Endothelial cell of hepatic sinusoid (primary cell): ENCODE data around the gene SOCS1.

Experiments
- in situ Hi-C: cut with HindIII; loops from 2 replicates; pipeline ENCODE4 v1.10.0; 2017; ENCODE audit warnings: low sequenced_read_pairs

SOCS1 gene

DNA sequence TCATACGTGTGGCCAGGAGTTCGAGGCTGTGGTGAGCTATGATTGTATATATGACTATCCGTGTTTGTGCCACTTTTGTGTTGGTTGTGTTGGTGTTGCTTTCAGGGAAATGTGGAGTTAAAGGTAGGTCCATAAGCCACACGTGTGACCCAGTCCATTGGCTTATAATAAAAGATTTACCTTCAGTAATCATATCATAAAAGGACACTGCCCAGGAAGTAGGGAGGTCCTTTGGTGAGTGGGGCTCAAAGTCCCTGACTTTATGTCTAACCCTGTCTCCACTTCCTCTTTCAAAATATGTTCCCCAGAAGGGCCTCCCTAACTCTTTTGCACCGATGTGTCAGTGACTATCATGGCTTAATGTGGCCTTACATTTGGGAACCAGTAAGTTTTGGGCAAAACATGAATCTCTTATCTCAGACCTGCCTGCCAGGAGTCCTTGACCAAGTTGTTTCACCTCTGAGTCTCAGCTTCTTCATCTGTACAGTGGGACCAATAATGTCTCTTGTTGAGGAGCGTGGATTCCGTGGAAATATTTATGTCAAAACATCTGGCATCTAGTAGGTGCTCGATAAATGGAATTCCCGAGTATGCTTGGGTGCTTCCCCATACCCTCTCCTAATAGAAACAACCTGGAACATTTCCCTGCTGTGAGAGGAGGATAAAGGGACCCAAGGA, 8.3 kb upstream of the SOCS1 start:
- in situ Hi-C loops = loop anchor here (25.0 kb wide), 1 partner anchor 302 kb away; no protein-coding TSS in a partner anchor

DNA sequence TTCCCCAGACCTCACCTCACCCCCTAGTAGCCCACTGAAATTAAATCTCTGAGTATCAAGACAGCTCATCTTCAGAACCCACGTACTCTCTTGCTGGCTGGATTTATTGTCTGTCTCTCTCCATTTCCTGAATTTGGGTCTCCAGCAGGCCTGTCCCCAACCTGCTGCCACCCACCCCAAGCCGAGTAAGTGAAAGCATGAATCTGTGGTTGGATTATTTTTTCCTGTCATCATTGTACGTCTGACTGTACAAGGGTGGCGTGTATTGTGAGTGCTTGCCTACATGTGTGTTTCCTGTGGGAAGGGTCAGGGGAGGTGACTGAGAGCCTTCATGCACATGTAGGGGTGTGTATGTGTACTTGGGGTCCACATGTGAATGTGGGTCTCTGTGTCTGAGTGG, 7.7 kb upstream of the SOCS1 start:
- in situ Hi-C loops = loop anchor here (25.0 kb wide), 1 partner anchor 301 kb away; no protein-coding TSS in a partner anchor

- in situ Hi-C loops = loop anchor here (25.0 kb wide), 1 partner anchor 301 kb away; no protein-coding TSS in a partner anchor
These were observed 6.9 kb upstream of the SOCS1 start for GRCh38 chr16:11262915-11263314.

GRCh38 chr16:11260596-11260966, 4.6 kb upstream of the SOCS1 start:
- in situ Hi-C loops = loop anchor here (25.0 kb wide), 1 partner anchor 298 kb away; no protein-coding TSS in a partner anchor

GRCh38 chr16:11259655-11260595, 3.9 kb upstream of the SOCS1 start:
- in situ Hi-C loops = loop anchor here (25.0 kb wide), 1 partner anchor 298 kb away; no protein-coding TSS in a partner anchor

GRCh38 chr16:11258553-11259492, 2.8 kb upstream of the SOCS1 start:
- in situ Hi-C loops = loop anchor here (25.0 kb wide), 1 partner anchor 297 kb away; no protein-coding TSS in a partner anchor

DNA sequence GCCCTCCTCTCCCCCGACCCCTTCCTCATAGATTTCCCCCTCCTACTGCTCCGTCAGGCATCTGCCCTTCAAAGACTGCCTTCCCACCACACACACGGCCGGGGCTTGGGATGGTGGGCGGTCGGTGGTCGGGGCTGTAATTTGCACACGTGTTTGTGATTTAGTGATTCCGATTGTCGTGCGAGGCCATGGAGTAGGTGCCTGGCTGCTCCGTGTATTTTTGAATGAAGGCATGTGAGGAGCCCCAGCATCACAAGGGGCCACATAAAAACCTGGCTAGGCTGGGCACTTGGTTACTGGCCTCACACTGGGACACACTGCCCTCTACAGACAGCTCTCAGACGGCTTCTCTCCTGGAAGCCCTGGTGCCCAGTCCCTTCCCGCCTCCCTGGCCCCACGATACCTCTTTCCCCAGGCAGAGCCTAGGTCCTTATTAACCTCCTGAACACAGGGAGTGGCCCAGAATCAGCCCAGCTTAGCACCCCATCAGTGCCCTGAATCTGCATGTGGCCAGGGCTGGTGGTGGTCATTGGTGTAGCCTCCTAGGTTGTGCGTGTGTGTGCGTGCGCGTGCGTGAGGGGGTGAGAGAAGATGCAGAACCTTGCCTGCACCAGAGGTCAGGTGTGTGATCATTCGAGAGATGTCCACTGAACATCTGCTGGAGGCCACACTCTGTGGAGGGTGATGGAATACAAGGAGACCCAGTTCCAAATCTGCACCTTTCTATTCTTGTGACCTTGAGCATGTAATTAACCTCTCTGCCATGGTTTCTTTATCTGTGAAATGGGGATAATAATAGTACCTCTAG, 1.3 kb upstream of the SOCS1 start:
- in situ Hi-C loops = loop anchor here (25.0 kb wide), 1 partner anchor 295 kb away; no protein-coding TSS in a partner anchor

DNA sequence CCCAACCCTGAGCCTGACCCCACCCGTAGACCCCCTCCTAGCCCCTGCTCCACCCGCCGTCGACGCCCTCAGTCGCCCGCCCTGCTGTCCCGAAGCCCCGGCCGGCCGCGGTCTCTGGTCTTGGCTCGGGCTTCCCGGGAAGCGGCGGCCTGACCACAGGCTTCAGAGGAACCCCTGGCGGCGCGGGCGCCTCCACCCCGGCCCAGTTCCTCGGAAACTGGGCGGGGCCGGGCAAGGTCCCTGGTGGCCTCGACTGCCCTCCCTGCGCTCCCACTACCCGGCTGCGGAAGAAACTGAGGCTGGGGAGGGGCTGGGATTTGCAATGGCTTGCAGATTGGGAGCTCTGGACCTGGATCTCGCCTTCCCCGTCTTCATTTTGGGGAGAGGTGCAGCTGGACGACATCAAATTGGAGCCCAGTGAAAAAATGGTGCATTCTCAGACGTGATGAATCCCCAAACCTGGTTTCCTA, 692 bp upstream of the SOCS1 start:
- in situ Hi-C loops = loop anchor here (25.0 kb wide), 1 partner anchor 294 kb away; no protein-coding TSS in a partner anchor

DNA sequence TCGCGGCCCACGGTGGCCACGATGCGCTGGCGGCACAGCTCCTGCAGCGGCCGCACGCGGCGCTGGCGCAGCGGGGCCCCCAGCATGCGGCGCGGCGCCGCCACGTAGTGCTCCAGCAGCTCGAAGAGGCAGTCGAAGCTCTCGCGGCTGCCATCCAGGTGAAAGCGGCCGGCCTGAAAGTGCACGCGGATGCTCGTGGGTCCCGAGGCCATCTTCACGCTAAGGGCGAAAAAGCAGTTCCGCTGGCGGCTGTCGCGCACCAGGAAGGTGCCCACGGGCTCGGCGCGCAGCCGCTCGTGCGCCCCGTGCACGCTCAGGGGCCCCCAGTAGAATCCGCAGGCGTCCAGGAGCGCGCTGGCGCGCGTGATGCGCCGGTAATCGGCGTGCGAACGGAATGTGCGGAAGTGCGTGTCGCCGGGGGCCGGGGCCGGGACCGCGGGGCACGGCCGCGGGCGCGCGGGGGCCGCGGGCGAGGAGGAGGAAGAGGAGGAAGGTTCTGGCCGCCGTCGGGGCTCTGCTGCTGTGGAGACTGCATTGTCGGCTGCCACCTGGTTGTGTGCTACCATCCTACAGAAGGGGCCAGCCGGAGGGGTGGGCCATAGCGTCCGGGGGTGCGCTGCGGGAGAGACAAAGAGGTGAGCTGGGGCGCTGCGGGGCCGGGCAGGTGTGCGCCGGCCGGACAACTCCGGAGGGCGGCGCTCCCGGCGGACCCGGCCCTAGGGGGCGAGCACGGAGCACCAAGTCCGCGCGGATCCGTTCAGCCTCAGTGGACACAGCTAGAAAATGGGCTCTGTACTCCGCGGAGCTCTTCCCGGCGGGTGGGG, 879 bp downstream of the SOCS1 start:
- in situ Hi-C loops = loop anchor here (25.0 kb wide), 1 partner anchor 293 kb away; no protein-coding TSS in a partner anchor

DNA sequence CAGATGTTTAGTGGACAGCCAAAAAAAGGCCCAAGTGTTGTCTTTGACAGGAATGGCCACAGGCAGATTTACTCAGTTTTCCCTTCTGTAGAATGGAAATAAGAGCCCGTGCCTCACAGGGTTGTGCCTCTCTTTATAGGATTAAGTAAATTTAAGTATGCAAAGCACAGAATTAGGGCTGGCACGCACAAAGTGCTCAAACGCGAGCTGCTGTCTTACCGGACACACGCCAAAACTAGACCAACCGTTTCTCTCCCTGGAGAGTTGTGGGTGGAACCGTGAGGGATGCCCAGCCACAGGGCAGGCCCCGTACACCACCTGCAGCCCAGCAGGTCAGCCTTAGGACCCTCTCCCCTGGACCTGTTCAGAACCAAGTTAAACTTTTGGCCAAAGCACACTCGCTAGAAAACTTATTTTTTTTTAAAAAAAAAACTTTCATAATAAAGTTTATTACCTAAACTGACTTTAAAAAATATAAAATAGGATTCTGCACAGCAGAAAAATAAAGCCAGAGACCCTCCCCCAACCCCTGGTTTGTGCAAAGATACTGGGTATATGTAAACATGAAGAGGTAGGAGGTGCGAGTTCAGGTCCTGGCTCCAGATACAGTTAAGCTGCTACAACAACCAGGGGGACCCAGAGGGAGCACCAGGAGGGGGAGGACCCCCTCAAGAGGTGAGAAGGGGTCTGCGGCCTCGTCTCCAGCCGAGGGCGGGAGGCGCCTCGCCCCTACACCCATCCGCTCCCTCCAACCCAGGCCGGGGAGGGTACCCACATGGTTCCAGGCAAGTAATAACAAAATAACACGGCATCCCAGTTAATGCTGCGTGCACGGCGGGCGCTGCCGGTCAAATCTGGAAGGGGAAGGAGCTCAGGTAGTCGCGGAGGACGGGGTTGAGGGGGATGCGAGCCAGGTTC, 1.8 kb downstream of the SOCS1 start:
- in situ Hi-C loops = loop anchor here (25.0 kb wide), 1 partner anchor 292 kb away; no protein-coding TSS in a partner anchor

DNA sequence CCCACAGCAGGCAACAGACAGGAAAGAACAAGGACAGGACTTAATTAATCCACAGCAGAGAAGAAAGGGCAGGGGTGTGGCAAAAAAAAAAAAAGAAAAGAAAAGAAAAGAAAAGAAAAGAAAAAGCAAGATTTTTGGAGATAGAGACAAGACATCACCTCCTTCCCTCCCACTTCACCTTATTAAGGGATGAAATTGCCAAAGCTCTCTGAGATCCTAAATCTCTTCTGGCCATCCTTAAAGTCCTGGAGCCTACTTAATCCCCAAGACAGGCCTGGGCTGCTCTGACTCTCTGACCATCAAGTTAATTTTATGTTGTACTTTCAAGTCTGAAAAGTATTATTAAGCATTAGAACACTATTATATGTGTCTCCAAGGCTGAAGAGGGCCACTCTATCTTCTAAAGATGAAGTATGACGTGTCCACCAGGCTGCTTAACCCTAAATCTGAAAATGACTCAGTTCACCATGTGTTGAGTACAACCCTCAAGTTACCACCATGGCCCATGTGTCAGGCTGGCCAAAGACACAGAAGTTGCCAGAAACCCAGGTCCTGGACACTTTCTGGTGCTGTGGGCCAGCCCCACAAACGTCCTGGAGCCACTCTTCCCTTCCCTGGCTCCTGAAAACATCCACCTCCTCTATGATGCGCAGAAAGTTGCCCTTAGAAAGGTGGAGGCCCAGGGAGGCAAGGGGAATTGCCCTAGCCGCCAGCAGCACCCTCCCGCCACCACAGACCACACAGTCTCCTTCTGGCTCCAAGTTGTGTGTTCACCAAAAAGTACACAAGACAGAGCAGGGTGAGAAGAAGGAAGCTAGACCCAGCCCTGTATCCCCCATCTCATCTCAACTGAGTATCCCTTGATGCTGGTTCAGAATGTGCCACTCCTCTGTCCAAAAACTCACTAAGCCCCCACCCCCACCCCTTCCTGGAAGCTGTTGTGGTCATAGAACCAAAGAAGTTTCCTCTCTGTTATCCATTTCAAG, 2.7 kb downstream of the SOCS1 start:
- in situ Hi-C loops = loop anchor here (25.0 kb wide), 1 partner anchor 291 kb away; no protein-coding TSS in a partner anchor

- in situ Hi-C loops = loop anchor here (25.0 kb wide), 1 partner anchor 290 kb away; no protein-coding TSS in a partner anchor
These were observed 3.5 kb downstream of the SOCS1 start for GRCh38 chr16:11252482-11252931.

GRCh38 chr16:11251525-11252481, 4.2 kb downstream of the SOCS1 start:
- in situ Hi-C loops = loop anchor here (25.0 kb wide), 1 partner anchor 290 kb away; no protein-coding TSS in a partner anchor

DNA sequence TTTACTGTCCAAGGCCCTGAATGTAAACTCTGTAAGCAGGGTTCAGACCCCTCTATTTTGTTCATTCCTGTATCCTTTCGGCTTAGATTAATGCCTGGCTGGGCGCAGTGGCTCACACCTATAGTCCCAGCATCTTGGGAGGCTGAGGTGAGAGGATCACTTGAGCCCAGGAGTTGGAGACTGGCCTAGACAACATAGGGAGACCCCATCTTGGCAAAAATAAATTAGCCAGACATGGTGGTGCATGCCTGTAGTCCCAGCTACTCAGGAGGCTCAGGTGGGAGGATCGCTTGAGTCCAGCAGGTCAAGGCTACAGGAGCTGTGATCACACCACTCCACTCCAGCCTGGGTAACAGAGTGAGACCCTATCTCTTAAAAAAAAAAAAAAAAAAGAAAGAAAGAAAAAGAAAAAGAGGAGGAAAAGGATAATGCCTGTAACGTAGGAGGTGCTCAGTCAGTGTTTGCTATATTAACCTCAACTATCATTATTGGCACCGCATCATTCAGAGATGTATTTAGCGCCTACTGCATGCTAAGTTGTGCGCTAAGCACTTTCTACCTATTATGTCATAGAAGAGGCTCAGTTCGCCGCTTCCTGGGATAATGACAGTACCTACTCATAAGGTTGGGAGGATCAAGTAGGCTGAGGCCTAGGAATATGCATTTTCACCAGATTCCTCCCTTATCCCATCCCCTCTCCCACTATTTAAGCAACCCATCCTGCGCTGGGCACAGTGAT, 5.0 kb downstream of the SOCS1 start:
- in situ Hi-C loops = loop anchor here (25.0 kb wide), 1 partner anchor 289 kb away; no protein-coding TSS in a partner anchor
